Measurements from ENCODE around the gene S100A9.

S100A9 gene

GRCh38 chr1:153361480-153362109 is 3.9 kb downstream of the S100A9 start:
- DNase-seq, result no peak

- no peak for DNase-seq
Observed at GRCh38 chr1:153362187-153362775, 4.6 kb downstream of the S100A9 start.

GRCh38 chr1:153363641-153364040 is 6.0 kb downstream of the S100A9 start:
- no peak for DNase-seq

- DNase-seq, result no peak
Observed at GRCh38 chr1:153364156-153364555, 6.5 kb downstream of the S100A9 start.

GRCh38 chr1:153364766-153365666 is 7.4 kb downstream of the S100A9 start:
- DNase-seq, result no peak

- no peak for DNase-seq
Observed at GRCh38 chr1:153365696-153366095, 8.0 kb downstream of the S100A9 start.

GRCh38 chr1:153366261-153366660 is 8.6 kb downstream of the S100A9 start:
- no peak for DNase-seq

GRCh38 chr1:153367090-153367489 is 9.4 kb downstream of the S100A9 start:
- DNase-seq, result no peak

GRCh38 chr1:153368495-153368894 is 10.8 kb downstream of the S100A9 start:
- DNase-seq, result no peak

- no peak for DNase-seq
Observed at GRCh38 chr1:153370146-153370545, 12.5 kb downstream of the S100A9 start.

- DNase-seq, result no peak
Observed at GRCh38 chr1:153371231-153371630, 13.6 kb downstream of the S100A9 start.

- no peak for DNase-seq
Observed at GRCh38 chr1:153372571-153372970, 14.9 kb downstream of the S100A9 start.

- DNase-seq, result no peak
Observed at GRCh38 chr1:153374071-153374470, 16.4 kb downstream of the S100A9 start.

- no peak for DNase-seq
Observed at GRCh38 chr1:153375511-153375910, 17.9 kb downstream of the S100A9 start, which contains the start of gene S100A12. Gene S100A12 (minus strand): TSS chr1:153375621. CDS start chr1:153374592, 1,029 bp downstream.

- DNase-seq, result no peak
Observed at GRCh38 chr1:153379591-153379990, 21.9 kb downstream of the S100A9 start.

- DNase-seq, result no peak
Observed at GRCh38 chr1:153380711-153381110, 23.1 kb downstream of the S100A9 start.

- no peak for DNase-seq
Observed at GRCh38 chr1:153384958-153385580, 27.4 kb downstream of the S100A9 start.

GRCh38 chr1:153386500-153386901 is 28.8 kb downstream of the S100A9 start:
- no peak for DNase-seq

GRCh38 chr1:153387001-153387400 is 29.3 kb downstream of the S100A9 start:
- no peak for DNase-seq

- DNase-seq, result no peak
Observed at GRCh38 chr1:153387785-153388184, 30.1 kb downstream of the S100A9 start.

GRCh38 chr1:153389401-153389800 is 31.7 kb downstream of the S100A9 start:
- no peak for DNase-seq

GRCh38 chr1:153389973-153390879 is 32.6 kb downstream of the S100A9 start:
- no peak for DNase-seq

Measured in central memory CD4-positive, alpha-beta T cell (primary cell).